Loucy (cell line): ENCODE measurements around the gene SGPL1.

Experiments used
- CTCF ChIP-seq: fragments of 200-600 bp; sonication (generic); conservative IDR thresholded peaks from 2 replicates; pipeline ENCODE4 v1.5.1; 2014; ENCODE audit warnings: mild to moderate bottlenecking, antibody characterized with exemption, low read length
- EZH2phosphoT487 ChIP-seq: fragments of 200-600 bp; IDR thresholded peaks from 2 replicates; pipeline ENCODE4 v1.6.1; 2018; ENCODE audit warnings: antibody characterized with exemption, mild to moderate bottlenecking, moderate library complexity, borderline replicate concordance

GRCh38 chr10:70778267-70778924, 37.4 kb upstream of the SGPL1 start:
- TF ChIP-seq CTCF (no peak), EZH2phosphoT487 (no peak)
